HG02981 (cell line): ENCODE results near the gene RNF4.

Experiments used
- ATAC-seq: cut with Tn5 transposase; IDR thresholded peaks from one replicate; pipeline ENCODE4 v1.9.1; 2021; ENCODE audit warnings: mild to moderate bottlenecking, moderate library complexity; ENCODE audit not compliant: unreplicated experiment

RNF4 gene

GRCh38 chr4:2437475-2438215 lies 31.3 kb upstream of the RNF4 start:
- no peak for ATAC-seq

- no peak for ATAC-seq
These were observed 29.8 kb upstream of the RNF4 start for GRCh38 chr4:2438822-2439718.

DNA sequence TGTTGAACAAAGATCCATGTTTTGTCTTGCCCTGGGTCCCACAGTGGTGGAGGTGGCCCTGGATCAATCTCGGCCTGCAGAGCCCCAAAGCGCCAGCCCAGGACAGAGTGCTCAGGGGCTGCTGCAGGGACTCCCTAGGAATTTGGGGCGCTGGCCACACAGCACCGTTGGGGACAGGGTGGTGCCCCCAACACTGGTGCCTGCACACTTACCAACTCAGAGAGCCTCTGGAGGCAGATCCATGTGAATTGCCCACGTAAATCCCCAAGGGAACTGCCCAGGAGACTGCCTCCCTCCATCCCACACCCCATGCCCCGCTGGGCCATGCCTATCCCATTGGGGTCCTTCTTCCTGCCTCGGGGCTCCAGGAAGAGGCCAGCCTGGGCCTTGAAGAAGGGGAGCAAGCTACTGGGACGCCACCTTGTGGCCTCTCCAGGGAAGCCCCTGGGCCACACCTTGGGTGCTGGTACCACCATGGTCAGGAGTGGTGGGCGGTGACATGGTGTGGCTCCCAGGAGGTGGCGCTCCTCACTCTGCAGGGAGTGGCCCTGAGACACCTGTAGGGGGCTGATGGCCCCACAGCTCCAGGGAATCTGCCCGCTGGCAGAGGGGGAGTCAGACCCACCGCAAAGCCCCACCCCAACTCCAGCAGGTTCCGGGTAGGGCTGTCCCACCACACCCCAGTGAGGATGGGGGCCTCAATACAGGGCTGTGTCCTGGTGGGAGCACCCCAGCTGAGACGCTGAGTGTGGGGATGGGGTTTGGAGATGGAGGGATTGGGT lies 27.3 kb upstream of the RNF4 start:
- peak; percentile 82 for ATAC-seq

DNA sequence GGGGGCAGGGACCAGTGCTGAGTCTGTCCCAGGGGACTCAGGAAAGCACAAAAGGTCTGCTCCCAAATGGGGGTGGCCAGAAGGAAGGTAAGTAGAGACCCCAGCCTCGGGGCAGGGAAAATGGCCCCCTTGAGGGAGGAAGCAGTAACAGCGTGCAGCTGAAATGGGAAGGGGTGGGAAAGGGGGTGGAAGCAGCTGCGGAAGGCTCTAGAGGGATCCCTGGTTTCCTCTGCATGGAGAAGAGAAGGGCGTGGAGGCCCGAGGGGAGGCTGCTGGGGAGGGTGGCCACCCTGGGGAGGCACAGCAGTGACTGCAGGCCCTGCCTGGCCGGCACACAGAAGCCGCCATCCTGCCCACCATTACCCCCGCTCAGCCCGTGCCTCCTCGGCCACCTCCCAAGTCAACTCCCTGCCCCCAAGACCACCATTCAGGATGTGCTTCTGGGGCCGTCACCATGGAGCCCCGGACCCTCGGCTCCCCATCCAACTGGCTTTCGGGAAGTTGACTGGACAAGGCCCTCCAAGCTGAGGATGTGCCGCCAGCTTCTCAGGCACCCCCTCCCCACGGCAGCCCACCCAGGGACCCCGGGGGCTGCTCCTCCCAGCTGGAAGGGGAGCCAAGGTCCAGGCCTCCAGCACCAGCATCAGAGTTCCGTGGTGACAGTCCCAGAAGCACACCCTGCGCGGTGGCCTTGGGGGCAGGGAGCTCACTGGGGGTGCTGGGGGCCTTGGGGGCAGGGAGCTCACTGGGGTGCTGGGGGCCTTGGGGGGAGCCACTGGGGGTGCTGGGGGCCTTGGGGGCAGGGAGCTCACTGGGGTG lies 26.5 kb upstream of the RNF4 start:
- ATAC-seq = no peak

GRCh38 chr4:2443061-2443730 lies 25.7 kb upstream of the RNF4 start:
- ATAC-seq = no peak

DNA sequence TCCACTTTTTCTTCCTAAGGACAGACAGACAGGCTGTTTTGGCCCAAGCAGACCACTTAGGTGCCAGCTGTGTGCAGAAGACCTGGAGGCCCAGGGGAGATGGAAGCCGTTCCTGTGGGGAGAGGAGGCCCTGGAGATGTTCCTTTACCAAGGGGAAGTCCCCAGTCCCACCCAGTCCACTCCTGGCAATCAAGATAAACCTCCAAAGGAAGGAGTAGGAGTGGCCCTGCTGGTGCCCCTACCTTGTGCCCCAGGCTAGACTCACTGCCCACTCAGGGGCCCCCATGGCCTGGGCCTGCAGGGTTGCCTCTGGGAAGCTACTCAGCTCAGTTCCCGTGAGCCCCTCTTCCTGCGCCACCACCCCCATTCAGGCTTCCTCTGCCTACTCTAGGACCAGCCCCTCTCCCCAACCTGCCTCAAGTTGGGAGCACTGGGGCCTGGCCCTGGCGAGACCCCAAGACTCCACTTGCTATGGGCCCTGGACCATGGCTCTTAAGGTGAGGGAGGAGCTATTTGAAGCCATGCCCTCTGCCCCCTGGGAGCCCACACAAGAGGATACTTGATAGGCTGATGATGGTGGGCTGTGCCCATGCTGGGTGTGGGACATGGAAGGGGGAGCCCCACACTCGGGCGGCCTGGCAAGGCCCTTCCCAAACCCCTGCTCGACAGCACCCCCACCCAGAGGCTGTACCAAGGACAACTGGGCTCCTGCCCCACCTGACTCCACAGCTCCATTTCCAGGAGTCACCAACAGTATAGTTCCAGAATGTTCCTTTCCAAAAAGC lies 24.8 kb upstream of the RNF4 start:
- no peak for ATAC-seq

DNA sequence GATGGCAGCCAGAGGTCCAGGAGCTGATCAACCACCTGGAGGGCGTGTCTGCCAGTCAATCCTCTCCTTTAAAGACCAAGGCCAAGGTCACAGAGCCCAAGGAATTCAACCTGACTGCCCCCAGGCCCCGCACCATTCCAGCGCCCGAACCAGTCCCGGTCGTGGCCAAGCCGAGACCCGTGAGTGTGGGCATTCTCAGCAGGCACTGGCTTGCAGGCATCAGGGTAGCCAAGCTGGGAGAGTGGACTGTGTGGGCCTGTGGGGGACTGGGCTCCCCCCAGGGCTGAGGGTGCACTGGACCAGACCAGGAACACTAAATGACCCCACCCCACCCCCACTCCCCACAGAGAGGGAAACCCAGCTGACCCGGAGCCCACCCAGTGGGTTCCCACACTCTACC lies 23.8 kb upstream of the RNF4 start:
- ATAC-seq = no peak

GRCh38 chr4:2445571-2445970 lies 23.3 kb upstream of the RNF4 start:
- ATAC-seq = no peak

- ATAC-seq = no peak
These were observed 22.0 kb upstream of the RNF4 start for GRCh38 chr4:2446656-2447564.

- ATAC-seq = no peak
These were observed 20.3 kb upstream of the RNF4 start for GRCh38 chr4:2448589-2448988.

GRCh38 chr4:2449051-2449450 lies 19.9 kb upstream of the RNF4 start:
- no peak for ATAC-seq

GRCh38 chr4:2449511-2450392 lies 19.2 kb upstream of the RNF4 start:
- ATAC-seq = no peak

GRCh38 chr4:2450394-2451035 lies 18.4 kb upstream of the RNF4 start:
- no peak for ATAC-seq

- ATAC-seq = no peak
These were observed 17.8 kb upstream of the RNF4 start for GRCh38 chr4:2451036-2451520.

- no peak for ATAC-seq
These were observed 16.8 kb upstream of the RNF4 start for GRCh38 chr4:2451821-2452785.
